Right renal pelvis (tissue), 4 donors: ENCODE data around the gene CCDC73. TPM values are rescaled to one million over a fixed set of nuclear protein-coding genes. Genes with fewer than 3 reads are reported as not detected.
"Not testable (repeated sequence)": the region's sequence is repeated elsewhere in the genome, so short reads cannot be mapped to it uniquely, and the experiment has no call there.

Experiments
- DNase-seq, 4 donors: peaks; one replicate each; pipeline ENCODE4 v3.0.0-alpha.2; 2013; ENCODE audit warnings: low read depth in 4 of 4, low spot score in 3 of 4, missing footprints in 1 of 4
- polyA plus RNA-seq, 4 donors: library from polyadenylated mRNA; unstranded; fragments of 120-200 nt; gene quantifications; one replicate each; pipeline ENCODE4 v1.2.1, GENCODE V29; 2013; ENCODE audit not compliant: insufficient read length in 4 of 4

CCDC73 gene
- polyA plus RNA-seq, 4 donors: 0.24 to 0.69 (median 0.31) TPM

DNA sequence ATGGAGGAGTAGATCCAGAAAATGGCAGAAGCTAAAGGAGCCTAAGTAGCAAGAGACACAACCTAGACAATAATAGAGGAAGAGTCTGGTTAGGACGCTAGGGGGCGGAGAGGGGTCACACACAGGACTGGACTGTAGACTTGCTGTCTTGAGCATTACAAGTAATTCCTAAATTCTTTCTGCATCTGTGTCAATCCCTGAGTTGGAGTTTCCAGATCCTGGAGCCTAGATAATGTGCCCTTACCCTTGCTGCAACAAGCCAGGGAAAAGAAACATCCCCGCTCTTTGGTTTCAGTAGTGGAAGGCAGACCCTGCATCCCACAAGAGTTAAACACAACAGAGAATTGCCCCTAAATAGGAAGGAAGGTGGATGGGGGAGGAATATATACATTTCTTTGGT lies 14.9 kb upstream of the CCDC73 start:
- DNase-seq: peak in 2 of 4 donors; percentile 45 to 53

DNA sequence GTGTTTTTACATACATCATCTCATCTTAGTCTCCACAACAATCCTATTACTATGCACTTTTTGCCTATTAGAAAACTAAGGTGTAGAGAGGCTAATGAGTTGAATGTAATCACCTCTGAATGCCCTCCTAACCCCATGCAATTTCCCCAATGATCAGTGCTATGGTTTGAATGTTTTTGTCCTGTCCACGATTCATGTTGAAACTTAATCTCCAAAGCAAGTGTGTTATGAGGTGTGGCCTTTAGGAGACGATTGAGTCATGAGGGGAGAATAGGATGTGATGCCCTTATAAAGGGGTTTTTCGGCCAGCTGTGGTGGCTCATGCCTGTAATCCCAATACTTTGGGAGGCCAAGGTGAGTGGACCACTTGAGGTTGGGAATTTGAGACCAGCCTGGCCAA lies 2.0 kb upstream of the CCDC73 start:
- no peak for DNase-seq

DNA sequence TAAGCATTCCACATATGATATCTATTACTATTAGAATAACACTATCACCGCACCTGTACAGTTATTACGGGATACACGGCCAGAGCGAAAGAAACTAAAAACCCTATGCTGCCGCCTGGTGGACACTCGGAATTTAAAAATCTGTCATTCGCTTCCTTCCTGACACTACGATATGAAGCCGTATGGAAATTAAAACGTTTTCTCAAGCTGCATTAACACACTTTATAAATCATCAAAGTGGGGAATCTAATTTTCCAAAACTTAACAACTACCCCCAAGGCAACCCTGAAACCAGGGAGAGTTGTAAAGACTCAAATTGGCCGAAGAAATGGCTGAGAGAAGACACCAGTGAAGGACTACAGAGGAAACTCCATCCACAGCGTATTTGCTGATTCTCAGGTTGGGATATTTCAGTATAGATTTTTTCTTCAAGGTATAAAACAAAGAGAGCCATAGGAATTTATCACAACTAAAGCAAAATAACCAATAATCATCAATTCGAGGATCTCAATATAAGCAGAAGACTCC lies 1.4 kb downstream of the CCDC73 start:
- peak; percentile 40 to 58 (median 50) for DNase-seq

DNA sequence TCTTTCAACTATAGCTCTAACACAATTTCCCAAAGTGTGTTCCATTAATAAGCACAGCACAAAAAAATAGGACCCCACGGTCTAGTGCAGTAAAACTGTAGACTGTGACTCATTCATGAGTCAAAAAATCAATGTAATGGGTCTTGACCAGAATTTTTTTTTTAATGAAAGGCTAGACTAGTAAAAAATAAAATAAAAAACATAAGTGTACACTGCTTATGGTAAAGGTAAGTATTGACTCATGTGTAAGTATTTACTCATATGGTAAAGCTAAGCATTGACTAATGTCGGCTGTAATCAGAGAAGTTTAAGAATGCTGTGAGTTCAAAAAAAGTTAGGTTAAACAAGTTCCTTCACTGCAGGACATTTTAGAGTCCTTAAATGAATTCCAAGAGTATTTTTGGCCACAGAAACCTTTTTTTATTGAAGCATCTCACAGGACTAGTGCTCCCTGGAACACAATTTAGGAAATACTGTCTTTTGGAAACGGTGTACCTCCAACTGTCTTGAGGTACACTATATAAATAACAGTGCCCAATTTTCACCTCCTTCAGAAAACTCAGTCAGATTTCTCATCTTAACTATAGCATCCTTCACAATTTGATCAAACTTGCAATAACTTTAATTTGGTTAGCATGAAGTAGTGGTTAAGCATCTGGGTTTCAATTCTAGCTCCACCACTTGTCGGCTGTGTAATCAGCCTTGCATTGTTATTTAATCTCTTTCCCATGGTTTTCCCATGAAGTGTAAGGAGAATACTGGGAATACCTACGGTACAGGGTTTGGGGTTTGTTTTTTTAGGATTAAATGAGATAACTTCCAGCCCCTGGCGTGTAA lies 2.1 kb downstream of the CCDC73 start:
- DNase-seq: peak in 2 of 4 donors; percentile 1 to 5

DNA sequence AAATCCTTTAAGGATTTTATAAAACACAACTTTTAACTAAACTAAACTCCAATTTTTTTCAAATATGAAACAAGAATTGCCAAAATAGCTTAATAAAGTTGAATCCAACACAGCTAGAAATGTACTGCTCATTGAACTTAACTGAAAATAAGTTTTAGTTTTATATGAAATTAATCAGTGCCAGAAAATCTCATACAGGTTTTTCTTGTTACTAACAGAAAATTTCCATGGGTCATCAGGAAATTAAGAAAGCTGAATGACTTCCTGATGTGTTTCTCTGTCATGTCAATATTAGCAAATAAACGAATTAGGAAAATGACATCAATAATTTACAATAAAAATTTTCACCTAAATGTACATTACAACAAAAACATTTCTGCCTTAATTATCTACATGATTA lies 3.5 kb downstream of the CCDC73 start:
- DNase-seq: no peak

DNA sequence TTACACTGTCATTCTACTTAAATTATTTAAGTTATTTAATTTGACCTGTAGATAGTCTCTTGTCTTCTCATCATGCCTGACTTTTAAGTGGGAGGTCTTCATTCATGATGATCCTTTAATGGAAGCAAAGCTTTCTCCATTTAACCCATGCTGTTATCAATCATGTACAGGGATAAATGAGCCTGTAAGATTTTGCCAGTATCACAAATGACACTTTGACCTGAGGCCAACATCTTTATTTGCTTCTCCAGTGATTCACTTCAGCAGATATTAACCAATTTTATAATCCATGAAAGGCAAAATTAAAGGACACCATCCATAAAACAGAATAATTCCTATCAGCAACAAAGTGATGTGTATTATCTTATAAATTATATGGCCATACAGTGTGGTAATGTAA lies 7.7 kb downstream of the CCDC73 start:
- no peak for DNase-seq

DNA sequence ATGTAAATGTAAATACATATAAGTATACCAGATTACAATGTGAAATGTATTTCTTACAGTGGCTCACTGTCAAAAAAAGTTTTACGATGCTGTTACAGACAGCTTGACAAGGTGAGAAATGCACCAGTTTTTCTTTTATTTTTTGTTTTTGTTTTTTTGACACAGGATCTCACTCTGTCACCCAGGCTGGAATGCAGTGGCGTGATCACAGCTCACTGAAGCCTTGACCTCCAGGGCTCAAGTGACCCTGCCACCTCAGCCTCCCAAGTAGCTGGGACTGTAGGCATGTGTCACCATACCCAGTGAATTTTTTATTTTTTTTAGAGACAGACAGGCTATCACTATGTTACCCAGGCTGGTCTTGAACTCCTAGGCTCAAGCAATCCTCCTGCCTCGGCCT lies 9.2 kb downstream of the CCDC73 start:
- DNase-seq: no peak

DNA sequence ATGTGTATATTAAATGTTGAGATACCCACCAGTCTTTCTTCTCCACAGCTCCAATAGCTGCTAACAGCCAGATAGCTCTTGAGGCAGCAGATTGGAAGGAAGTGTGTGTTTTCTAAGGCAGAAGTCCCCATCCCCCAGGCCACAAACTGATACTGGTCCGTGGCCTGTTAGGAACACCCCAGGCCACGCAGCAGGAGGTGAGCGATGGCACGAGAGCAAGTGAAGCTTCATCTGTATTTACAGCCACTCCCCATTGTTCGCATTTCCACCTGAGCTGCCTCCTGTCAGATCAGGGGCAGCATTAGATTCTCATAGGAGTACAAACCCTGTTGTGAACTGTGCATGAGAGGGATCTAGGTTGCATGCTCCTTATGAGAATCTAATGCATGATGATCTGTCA lies 12.7 kb downstream of the CCDC73 start:
- no peak for DNase-seq

DNA sequence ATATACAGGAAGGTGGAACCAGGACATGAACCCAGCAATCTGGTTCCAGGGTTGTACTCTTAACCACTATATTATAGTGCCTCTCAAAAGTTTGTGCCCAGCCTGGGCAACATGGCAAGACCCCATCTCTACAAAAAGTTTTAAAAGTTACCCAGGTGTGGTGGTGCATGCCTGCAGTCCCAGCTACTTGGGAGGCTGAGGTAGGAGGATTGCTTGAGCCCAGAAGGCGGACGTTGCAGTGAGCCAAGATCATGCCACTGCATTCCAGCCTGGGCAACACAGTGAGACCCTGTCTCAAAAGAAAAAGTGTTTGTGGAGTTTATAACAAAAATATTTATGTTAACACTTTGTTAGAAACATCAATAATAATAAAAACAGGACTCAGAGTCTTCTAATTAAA lies 13.6 kb downstream of the CCDC73 start:
- not testable (repeated sequence) for DNase-seq

DNA sequence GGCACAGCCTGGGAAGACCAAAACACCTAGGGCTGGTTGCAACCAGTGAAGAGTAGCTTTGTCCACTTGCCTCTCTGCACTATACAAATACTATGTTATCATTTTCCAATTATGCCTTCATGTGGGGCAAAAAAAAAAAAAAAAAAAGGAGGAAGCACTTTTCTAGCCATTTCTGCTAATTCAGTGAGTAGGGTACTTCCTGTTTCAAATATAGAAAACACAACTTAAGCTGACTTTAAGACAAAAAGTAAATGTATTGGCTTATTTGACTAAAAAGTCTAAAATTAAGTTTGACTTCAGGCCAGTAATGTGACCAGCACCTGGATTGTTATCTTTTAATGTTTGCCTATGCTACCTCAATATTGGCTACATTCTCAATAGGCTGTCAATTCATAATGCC lies 15.3 kb downstream of the CCDC73 start:
- no peak for DNase-seq

DNA sequence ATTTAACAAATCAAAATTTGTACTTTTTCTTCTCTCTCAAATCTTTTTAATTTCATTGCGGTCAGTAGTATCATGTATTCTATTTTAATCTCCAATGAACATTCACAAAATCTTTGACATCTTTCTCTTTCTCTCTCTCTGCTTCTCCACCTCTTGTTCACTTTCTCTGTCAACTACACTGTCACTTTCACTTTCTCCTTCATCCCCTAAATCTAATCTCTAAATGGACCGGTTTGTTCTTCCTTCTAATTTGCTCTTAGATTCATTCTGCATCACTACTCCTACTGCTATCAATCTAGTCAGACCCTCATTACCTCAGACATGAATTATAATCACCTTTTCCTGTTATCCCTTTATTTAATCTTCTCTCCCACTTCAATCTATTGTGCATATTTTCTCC lies 18.6 kb downstream of the CCDC73 start:
- DNase-seq: no peak

DNA sequence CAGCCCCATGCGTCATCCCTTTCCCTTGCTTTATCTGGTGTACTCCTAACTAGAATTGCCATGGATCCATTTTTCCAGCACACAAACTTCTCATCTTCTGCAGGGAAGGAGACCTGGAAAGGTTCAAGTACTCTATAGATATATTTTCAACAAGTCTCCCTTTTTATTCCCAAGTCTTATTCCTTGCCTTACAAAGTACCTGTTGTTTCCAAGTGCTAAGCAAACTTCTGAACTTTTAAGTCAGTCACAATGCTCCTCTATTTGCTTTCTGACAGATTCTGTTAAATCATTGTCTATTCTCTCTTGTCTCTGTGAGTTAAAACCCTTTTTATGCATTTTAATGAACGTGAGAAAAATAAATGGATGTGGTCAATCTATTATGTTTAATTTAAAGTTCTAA lies 20.4 kb downstream of the CCDC73 start:
- DNase-seq: no peak

DNA sequence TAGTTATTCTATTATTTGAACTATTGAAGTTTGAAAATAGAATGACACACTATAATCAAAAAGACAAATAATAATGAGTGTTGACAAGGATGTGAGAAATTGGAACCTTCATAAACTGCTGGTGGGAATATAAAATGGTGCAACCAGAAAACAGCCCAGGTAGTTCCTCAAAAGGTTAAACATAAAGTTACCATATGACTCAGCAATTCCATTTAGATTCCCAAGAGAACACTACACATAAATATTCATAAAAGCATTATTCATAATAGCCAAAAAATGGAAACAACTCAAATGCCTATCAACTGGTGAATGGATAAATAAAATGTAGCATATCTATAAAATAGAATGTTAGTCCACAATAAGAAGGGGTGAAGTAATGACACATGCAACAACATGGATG lies 21.7 kb downstream of the CCDC73 start:
- no peak for DNase-seq

DNA sequence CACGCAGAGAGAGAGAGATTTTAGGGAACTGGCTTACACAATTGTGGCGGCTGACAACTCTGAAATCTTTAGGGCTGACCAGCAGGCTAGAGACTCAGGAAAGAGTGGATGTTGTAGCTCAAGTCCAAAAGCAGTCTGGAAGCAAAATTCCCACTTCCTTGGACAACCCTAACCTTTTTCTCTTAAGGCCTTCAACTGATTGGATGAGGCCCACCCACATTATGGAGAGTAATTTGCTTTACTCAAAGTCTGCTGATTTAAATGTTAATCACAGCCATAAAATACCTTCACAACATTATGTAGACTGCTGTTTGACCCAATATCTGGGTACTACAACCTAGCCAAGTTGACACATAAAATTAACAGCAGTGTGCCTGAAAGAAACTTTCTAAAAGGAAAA lies 32.7 kb downstream of the CCDC73 start:
- DNase-seq: not testable (repeated sequence)

DNA sequence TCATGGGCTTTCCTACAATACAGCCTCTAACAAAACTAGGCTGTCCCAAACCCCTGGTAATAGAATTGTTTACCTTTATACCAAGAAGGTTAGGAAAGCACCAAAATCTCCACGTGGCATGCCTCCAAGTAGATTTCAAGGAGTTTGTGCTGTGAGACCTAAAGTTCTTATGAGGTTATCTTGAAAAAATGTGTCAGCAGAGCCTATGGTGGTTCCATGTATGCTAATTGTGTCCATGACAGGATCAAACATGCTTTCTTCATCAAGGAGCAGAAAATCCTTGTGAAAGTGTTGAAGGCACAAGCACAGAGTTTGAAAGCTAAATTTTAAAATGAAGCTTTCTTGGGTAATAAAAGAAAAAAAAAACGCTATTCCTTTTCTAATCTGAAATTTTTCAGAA lies 36.2 kb downstream of the CCDC73 start:
- no peak for DNase-seq

DNA sequence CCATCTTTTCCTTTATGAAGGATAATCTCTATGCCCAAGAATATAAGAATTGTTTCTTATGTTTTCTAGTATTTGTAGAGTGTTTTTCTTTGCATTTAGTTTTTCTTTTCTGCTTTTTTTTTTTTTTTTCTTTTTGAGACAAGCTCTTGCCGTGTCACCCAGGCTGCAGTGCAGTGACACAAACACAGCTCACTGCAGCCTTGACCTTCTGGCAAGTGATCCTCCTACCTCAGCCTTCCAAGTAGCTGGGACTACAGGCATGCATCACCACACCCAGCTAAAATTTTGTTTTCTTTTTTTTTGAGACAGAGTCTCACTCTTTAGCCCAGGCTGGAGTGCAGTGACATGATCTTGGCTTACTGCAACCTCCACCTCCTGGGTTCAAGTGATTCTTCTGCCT lies 41.3 kb downstream of the CCDC73 start:
- DNase-seq: not testable (repeated sequence)

DNA sequence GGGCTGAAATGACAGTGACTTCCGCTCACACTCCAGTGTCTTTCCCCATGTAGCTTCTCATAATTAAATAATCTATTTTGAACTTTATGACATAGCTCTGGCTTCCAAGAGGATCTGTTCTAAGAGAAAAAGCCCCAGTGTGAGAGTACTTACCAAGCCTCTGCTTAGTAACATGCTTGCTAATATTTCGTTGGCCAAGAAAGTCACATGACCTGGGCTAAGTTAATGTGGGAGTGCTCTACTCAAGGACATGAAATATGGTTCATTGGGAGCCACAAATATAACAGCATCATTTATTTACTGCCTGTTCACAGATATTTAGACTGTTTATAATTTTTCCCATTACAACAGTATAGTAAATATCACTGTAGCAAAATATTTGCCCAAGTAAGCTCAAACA lies 42.5 kb downstream of the CCDC73 start:
- no peak for DNase-seq

DNA sequence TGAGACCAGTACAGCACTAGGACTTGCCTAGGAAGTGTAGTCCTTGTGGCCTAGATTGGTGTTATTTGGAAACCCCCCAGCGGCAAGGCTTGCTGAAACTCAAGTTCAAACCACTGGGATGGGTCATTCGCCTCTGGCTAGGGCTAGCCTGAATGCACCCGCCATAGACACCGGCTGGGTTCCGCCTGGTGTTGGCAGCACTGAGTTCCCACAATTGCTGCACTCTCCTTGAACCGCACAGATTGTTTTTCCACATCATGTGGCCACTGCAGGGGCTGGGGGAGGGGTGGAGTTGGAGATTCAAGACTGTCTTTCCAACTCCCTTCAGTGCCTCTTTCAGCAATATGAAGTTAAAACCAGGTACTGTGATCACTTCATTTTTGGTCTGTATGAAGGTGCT lies 43.1 kb downstream of the CCDC73 start:
- DNase-seq: no peak

DNA sequence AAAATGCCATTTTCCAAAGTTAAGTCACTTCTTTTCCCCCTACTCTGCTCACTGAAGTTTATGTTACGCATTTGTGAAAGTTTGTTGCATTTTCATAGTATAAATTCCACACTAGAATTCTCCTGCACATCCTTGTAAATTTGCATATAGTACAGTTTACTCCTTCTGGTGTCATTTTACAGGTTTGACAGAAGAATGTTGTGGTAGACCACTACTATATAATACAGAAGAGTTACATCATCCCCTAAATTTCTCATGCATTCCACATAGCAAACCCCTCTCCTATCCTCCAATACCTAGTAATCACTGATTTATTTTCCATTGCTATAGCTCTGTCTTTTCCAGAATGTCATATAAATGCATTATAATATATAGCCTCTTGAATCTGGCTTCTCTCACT lies 64.5 kb downstream of the CCDC73 start:
- no peak for DNase-seq

DNA sequence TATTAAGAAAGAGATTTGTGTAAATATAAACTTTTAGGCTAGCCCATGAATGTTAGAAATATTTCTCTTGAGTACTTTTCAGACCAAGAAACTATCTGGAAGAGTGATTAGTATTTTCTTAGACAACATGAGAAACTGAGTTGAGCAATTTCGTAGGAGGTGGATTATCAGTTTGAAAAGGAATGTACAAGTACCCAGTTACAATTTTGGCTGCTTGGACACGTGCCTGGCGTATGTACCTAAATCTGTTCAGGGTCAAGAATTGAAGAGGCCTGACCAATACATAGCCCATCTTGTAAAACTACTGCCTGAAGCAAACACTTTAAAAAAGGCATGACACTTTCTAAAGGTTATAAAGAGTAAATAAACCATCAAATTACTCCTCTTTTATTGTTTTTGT lies 71.1 kb downstream of the CCDC73 start:
- no peak for DNase-seq

DNA sequence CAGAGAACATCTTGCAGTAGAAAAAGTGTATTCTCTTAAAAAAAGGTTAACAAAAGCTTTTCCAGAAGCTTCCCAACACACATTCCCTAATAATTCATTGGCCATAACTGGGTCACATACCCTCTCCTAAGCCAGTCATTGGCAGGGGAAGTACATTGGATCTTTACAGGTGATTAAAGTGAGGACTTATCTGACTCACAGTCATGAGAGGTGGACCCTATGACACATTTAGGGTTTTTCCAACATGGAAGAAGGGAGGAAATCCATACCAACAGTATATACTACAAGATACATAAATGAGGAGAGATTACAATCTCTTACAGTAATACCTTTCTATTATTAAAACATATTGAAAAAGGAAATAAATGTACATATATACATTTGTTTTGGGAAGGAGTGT lies 72.2 kb downstream of the CCDC73 start:
- DNase-seq: no peak

DNA sequence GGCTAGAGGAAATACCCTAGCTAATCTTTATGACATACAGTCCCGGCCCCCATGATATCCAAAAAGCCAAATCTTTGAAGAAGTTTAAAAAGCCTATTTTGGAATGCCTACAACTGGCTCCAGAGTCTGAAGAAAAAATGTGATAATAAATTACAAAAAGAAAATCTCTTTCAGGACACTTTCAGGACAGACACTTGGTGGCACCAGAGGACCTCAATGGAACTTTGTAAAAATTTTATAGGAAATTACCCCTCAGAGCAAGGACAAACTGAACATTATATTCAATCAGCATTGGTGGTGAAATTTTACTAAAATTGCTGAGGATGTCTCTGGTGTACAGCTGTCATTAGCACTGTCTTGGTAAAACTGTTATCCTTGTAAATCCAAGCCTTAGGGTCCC lies 81.0 kb downstream of the CCDC73 start:
- no peak for DNase-seq

DNA sequence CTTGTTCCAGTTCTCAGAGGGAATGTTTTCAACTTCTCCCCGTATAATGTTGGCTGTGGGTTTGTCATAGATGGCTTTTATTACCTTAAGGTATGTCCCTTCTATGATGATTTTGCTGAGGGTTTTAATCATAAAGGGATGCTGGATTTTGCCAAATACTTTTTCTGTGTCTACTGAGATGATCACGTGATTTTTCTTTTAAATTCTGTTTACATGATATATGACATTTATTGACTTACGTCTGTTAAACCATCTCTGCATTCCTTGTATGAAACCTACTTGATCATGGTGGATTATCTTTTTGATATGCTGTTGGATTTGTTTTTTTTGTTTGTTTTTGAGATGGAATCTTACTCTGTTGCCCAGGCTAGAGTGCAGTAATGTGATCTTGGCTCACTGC lies 85.5 kb downstream of the CCDC73 start:
- not testable (repeated sequence) for DNase-seq
